Sciatic nerve (tissue), 2 donors: ENCODE measurements around the gene RIPK3. TPM values are rescaled to one million over a fixed set of nuclear protein-coding genes. Genes with fewer than 3 reads are reported as not detected.
"Not testable (repeated sequence)": the region's sequence is repeated elsewhere in the genome, so short reads cannot be mapped to it uniquely, and the experiment has no call there.

Experiments used
- ATAC-seq: fragments of 200-7000 bp; cut with Tn5 transposase; one replicate; pipeline ENCODE4 v1.9.1; 2020; ENCODE audit warnings: mild to moderate bottlenecking, moderate library complexity
- DNase-seq: peaks from one replicate; pipeline ENCODE4 v3.0.0-alpha.2; 2020; ENCODE audit warnings: low spot score
- intact Hi-C: fragments of 100-400 bp; cut with DNase I; formaldehyde crosslinking; loops from one replicate; pipeline ENCODE4 v1.14.2; 2022
- total RNA-seq: library from RNA; stranded (reverse); fragmentation: NEBNext Ultra II Directional; extraction: Animal tissue kit (Norgen Biotek cat#: 25700); gene quantifications from one replicate; pipeline ENCODE4 v1.2.1, GENCODE V29; 2021
- donor health status: DM: no; HTN: no; CAD: no.
- donor health status: DM: no; HTN: no; CAD: no.

Gene RIPK3
- total RNA-seq = 8.9 TPM

GRCh38 chr14:24339284-24340151 lies at the start of gene RIPK3:
Gene RIPK3 (minus strand): TSS chr14:24339991. CDS start chr14:24339826, 165 bp downstream.
- intact Hi-C loops = no loop called here
- DNase-seq (no peak), ATAC-seq (peak; percentile 46)

- peak; percentile 16 for ATAC-seq
- intact Hi-C loops = no loop called here
- no peak for DNase-seq
Measured at GRCh38 chr14:24389226-24389848, 49.5 kb upstream of the RIPK3 start.

GRCh38 chr14:24388474-24389179 lies 48.8 kb upstream of the RIPK3 start:
- no peak for ATAC-seq
- DNase-seq = no peak
- intact Hi-C loops = no loop called here

DNA sequence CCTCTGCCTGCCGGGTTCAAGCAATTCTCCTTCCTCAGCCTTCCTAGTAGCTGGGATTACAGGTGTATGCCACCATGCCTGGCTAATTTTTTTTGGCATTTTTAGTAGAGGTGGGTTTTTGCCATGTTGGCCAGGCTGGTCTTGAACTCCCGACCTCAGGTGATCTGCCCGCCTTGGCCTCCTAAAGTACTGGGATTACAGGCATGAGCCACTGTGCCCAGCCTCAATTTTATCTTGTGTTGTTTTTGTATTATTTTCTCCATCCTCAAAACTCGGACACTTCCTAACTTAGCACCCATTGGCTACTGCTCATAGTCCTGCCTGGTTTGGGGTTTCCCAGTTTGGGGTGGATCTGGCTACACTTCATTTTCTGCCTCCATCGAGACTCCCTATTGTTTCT lies 47.8 kb upstream of the RIPK3 start:
- intact Hi-C loops, DNase-seq, ATAC-seq: not testable (repeated sequence)

DNA sequence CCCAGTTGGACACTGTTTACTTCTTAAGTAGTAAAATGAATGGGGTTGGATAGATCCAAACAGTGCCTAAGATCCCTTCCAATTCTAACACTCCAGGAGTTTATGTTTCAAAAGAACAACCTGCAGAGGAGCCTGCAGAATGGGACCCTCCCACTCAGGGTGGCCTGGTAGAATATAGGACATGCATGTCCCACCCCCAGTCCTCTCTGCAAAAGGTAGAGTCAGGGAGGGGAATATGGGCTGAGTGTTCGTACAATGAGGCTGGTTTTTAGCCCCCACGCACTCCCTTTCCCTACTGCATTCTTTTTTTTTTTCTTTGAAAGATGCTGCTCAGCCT lies 47.2 kb upstream of the RIPK3 start:
- DNase-seq = no peak
- intact Hi-C loops = no loop called here
- ATAC-seq = no peak

DNA sequence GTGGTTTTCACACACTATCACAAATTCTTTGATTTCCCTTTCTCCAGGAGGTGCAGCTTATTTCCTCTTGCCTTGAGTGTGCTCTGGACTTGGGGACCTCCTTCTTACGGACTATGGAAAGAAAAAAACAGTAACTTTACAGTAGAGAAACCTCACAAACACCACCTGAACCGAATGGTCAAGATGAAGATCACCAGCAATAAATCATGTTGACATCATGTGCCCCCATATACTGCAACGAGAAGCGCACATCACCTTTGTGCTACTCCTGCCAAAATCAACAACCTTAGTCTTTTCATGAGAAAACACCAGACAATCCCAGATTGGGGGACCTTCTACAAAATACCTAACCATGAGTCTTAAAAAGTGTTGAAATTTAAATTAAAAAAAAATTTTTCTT lies 45.7 kb upstream of the RIPK3 start:
- ATAC-seq = no peak

GRCh38 chr14:24384169-24384568 lies 44.4 kb upstream of the RIPK3 start:
- DNase-seq = no peak
- intact Hi-C loops = no loop called here

More for the DNA sequence above, 45.7 kb upstream of the RIPK3 start:
- DNase-seq = no peak
- intact Hi-C loops = no loop called here

DNA sequence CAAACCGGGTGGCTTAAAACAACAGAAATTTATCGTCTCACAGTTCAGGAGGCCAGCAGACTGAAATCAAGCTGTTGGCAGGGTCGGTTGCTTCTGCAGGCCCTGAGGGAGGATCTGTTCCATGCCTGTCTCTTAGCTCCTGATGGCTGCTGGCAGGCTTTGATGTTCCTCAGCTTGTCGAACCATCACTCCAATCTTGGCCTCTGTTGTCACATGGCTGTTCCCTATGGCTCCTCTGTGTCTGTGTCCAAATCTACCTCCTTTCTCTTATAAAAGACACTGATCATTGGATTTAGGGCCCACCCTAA lies 42.2 kb upstream of the RIPK3 start:
- DNase-seq (no peak), ATAC-seq (peak; percentile 20)
- intact Hi-C loops = no loop called here

More at GRCh38 chr14:24384169-24384568, 44.4 kb upstream of the RIPK3 start:
- ATAC-seq = no peak

GRCh38 chr14:24381363-24382063 lies 41.7 kb upstream of the RIPK3 start:
- ATAC-seq = peak; percentile 11
- intact Hi-C loops = no loop called here
- DNase-seq = no peak

DNA sequence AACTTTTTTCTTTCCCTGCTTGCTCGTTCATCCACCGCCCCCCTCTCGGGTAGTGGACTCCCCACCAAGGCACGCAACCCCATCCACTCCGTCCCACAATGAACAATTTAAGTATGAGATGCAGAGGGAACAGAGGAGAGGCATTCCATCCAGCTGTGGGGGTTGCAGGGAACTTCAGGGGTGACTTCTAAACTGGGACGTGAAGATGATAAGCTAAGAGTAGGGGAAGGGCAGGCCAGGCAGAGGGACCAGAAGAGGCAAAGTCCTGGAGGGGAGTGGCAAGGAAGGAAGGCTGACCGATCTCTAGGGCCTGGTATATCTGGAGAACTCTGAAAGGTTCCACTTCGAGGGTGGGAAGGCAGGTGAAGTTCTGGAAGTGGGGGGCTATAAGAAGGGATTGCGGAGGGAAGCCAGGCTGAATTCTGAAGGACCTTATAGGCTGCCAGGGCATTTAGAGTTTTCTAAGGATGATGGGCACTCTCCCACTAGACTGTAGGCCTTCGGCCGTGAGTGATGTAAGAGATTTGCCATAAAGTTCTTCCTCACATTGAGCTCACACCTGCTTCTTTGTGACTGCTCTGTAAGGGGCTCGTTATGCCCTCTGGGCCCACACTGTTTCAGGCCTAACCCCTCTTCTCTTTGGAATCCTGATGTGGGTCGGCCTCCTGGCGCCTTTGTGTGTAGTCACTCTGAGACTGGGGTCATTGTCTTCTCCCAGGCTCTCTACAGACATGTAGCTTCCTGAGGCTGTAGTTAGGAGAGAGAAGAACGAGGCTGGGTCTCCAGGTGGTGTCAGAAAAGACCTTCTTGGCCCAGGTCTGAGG lies 40.3 kb upstream of the RIPK3 start:
- no peak for ATAC-seq
- intact Hi-C loops = no loop called here
- DNase-seq = no peak

- intact Hi-C loops = no loop called here
- no peak for DNase-seq
Measured at GRCh38 chr14:24378981-24379906, 39.5 kb upstream of the RIPK3 start.

DNA sequence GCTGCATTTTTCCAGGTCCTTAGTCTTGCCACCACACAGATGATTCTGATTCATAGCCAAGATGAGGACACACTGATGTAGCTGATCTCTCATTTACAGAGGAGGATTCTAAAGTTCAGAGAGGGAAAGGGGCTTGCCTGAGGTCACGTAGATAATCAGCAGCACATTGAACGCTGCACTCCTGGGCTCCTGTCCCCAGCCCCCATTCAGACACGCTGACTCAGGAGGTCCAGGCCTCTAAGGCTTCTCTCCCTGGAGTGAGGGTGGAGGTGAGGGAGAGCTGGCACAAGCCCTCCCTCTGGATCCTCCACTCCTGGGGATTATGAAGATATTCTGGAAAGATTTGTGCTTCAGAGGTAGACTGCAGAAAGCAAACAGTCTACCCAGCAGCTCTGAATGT lies 38.5 kb upstream of the RIPK3 start:
- ATAC-seq (no peak), DNase-seq (no peak)
- intact Hi-C loops = no loop called here

More at GRCh38 chr14:24378981-24379906, 39.5 kb upstream of the RIPK3 start:
- no peak for ATAC-seq

GRCh38 chr14:24377657-24378056 lies 37.9 kb upstream of the RIPK3 start:
- intact Hi-C loops = no loop called here
- DNase-seq (no peak), ATAC-seq (peak; percentile 12)

DNA sequence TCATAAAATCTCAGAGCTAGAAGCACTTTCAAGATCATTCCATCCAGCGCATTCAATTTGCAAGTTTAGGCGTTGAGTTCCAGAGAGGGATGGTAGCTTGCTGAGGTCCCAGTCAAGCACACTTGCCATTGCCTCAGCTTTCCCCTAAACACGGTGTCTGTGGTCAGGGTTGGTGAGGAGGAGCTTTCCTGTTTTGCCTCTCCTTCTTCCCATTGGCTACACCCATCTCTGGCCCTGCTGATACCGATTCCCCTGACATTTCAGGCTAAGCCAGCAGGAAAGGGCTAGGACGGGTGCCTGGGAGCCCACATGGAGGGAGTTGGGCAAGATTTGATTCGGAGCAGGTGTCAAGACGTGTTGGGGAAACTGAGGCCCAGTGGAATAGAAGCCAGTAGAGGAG lies 37.3 kb upstream of the RIPK3 start:
- DNase-seq (no peak), ATAC-seq (no peak)
- intact Hi-C loops = no loop called here

DNA sequence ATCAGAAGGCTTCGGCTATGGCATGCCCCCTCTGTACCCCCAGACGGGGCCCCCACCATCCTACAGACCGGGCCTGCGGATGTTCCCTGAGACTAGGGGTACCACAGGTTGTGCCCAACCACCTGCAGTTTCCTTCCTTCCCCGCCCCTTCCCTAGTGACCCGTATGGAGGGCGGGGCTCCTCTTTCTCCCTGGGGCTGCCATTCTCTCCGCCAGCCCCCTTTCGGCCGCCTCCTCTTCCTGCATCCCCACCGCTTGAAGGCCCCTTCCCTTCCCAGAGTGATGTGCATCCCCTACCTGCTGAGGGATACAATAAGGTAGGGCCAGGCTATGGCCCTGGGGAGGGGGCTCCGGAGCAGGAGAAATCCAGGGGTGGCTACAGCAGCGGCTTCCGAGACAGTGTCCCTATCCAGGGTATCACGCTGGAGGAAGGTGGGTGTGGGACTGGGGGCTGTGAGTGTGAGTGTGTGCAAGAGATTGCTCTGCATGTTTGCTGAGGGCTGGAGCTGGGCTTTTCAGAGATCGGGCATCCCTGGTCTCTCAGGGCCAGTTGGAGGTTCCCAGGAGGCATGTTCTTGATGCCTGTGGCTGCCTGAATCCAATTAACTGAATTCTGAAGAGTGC lies 36.8 kb upstream of the RIPK3 start:
- intact Hi-C loops = no loop called here
- no peak for ATAC-seq
- DNase-seq = no peak

- DNase-seq (peak; percentile 67), ATAC-seq (no peak)
- intact Hi-C loops = no loop called here
Measured at GRCh38 chr14:24372701-24373416, 33.1 kb upstream of the RIPK3 start.

GRCh38 chr14:24371605-24372004 lies 31.8 kb upstream of the RIPK3 start:
- ATAC-seq, DNase-seq, intact Hi-C loops: not testable (repeated sequence)
